C4-2B (cell line): ENCODE results near the gene PLXNB3.

ENCODE experiments used
- H3K27ac ChIP-seq: fragments of 450-650 bp; 2 replicates; pipeline ENCODE4 v1.5.1; 2017
- CTCF ChIP-seq: fragments of 450-650 bp; conservative IDR thresholded peaks from 2 replicates; pipeline ENCODE4 v1.5.1; 2017; ENCODE audit warnings: mild to moderate bottlenecking
- ZFX ChIP-seq: fragments of 450-650 bp; IDR thresholded peaks from 2 replicates; pipeline ENCODE4 v1.6.1; 2017

PLXNB3 gene

GRCh38 chrX:153765138-153766079 lies 1.4 kb downstream of the PLXNB3 start:
- peak overlapping the region; percentile 97 for H3K27ac ChIP-seq
- TF ChIP-seq CTCF: no peak
- no peak for TF ChIP-seq ZFX

- H3K27ac ChIP-seq: peak overlapping the region; percentile 97
- TF ChIP-seq ZFX (no peak), CTCF (no peak)
Observed at GRCh38 chrX:153766098-153766817, 2.2 kb downstream of the PLXNB3 start.

GRCh38 chrX:153766871-153767673 lies 3.0 kb downstream of the PLXNB3 start:
- TF ChIP-seq CTCF (no peak), ZFX (no peak)
- H3K27ac ChIP-seq: no peak overlapping the region

- H3K27ac ChIP-seq: no peak overlapping the region
- TF ChIP-seq CTCF: no peak
- TF ChIP-seq ZFX: no peak
Observed at GRCh38 chrX:153767674-153768055, 3.6 kb downstream of the PLXNB3 start.

DNA sequence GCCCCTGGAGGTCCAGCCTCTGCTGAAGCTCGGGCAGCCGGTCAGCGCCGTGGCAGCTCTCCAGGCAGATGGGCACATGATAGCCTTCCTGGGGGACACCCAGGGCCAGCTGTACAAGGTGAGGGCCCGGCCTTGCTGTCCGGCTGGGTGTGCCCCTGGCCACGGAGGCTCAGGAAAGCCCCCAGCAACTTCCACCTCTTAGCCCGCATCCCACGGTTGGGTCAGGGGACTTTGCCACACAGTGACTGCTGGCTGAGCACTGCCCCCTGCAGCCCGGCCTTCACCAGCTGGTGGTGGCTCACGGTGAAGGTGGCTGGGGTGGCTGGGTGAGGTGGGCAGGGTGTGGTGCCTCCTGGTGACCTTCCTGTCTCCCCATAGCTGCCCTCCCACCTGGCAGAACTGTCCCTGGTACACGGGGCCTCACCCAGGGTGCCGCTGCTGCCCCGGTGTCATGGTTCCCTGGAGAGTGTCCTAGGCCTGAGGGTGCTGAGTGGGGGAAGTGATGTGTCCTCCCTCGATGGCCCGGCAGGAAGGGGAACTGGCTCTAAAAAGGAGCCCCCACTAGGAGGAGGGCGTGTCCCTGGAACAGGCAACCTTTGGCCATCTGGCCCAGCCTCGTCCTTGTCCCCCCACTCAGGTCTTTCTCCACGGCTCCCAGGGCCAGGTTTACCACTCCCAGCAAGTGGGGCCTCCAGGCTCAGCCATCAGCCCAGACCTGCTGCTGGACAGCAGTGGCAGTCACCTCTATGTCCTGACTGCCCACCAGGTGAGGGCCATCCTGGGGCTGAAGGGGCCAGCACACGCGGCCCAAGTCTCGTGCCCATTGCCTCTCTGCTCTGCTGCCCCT lies 4.5 kb downstream of the PLXNB3 start:
- no peak overlapping the region for H3K27ac ChIP-seq
- TF ChIP-seq ZFX: no peak
- no peak for TF ChIP-seq CTCF

GRCh38 chrX:153769158-153769864 lies 5.3 kb downstream of the PLXNB3 start:
- TF ChIP-seq CTCF (no peak), ZFX (no peak)
- H3K27ac ChIP-seq: no peak overlapping the region
